IPS DF 19.7 (cell line): ENCODE measurements around the gene CHST9.

Experiments
- DNase-seq: peaks from one replicate; pipeline ENCODE4 v3.0.0-alpha.2; 2013; ENCODE audit warnings: low read depth, low spot score

The CHST9 gene

GRCh38 chr18:26931659-26932058, 253.4 kb downstream of the CHST9 start:
- DNase-seq: no peak

GRCh38 chr18:26930630-26931029, 254.5 kb downstream of the CHST9 start:
- no peak for DNase-seq

GRCh38 chr18:26928670-26929313, 256.3 kb downstream of the CHST9 start:
- DNase-seq: no peak

GRCh38 chr18:26927822-26928221, 257.3 kb downstream of the CHST9 start:
- peak; percentile 50 for DNase-seq

GRCh38 chr18:26926066-26926675, 258.9 kb downstream of the CHST9 start:
- DNase-seq: no peak

- DNase-seq: no peak
Observed at GRCh38 chr18:26925313-26925712, 259.8 kb downstream of the CHST9 start.

GRCh38 chr18:26922313-26922712, 262.8 kb downstream of the CHST9 start:
- DNase-seq: no peak

GRCh38 chr18:26920644-26921043, 264.5 kb downstream of the CHST9 start:
- no peak for DNase-seq

GRCh38 chr18:26919627-26920026, 265.5 kb downstream of the CHST9 start:
- DNase-seq: no peak

GRCh38 chr18:26919201-26919600, 265.9 kb downstream of the CHST9 start:
- DNase-seq: no peak

- no peak for DNase-seq
Observed at GRCh38 chr18:26911840-26912239, 273.3 kb downstream of the CHST9 start.

- DNase-seq: peak; percentile 35
Observed at GRCh38 chr18:26909599-26910290, 275.4 kb downstream of the CHST9 start.

- DNase-seq: no peak
Observed at GRCh38 chr18:26908906-26909305, 276.2 kb downstream of the CHST9 start.

- DNase-seq: no peak
Observed at GRCh38 chr18:26902291-26902690, 282.8 kb downstream of the CHST9 start.

GRCh38 chr18:26901020-26901419, 284.1 kb downstream of the CHST9 start:
- no peak for DNase-seq

- DNase-seq: no peak
Observed at GRCh38 chr18:26894426-26894825, 290.7 kb downstream of the CHST9 start.

GRCh38 chr18:26893996-26894395, 291.1 kb downstream of the CHST9 start:
- no peak for DNase-seq

GRCh38 chr18:26888259-26888658, 296.8 kb downstream of the CHST9 start:
- DNase-seq: no peak

- DNase-seq: no peak
Observed at GRCh38 chr18:26875040-26875654, 310.0 kb downstream of the CHST9 start.

GRCh38 chr18:26874283-26874682, 310.8 kb downstream of the CHST9 start:
- DNase-seq: no peak

GRCh38 chr18:26869640-26870039, 315.5 kb downstream of the CHST9 start:
- DNase-seq: no peak

- DNase-seq: no peak
Observed at GRCh38 chr18:26868968-26869586, 316.0 kb downstream of the CHST9 start.
